Thyroid gland (tissue), 4 donors: ENCODE data around the gene LAMP1. TPM values are rescaled to one million over a fixed set of nuclear protein-coding genes. Genes with fewer than 3 reads are reported as not detected.
"Not testable (repeated sequence)": the region's sequence is repeated elsewhere in the genome, so short reads cannot be mapped to it uniquely, and the experiment has no call there.

Experiments used
- DNase-seq, 2 donors: peaks; one replicate each; pipeline ENCODE4 v3.0.0-alpha.2; 2019
- H3K27ac ChIP-seq, 3 donors: fragments of 200-600 bp; sonication (generic); 1 replicate in 2 of 3; 2 replicates in 1 of 3; pipeline ENCODE4 v1.5.1; 2016 to 2019; ENCODE audit warnings: mild to moderate bottlenecking in 1 of 3, moderate library complexity in 1 of 3
- H3K27me3 ChIP-seq: fragments of 200-600 bp; sonication (generic); one replicate; pipeline ENCODE4 v1.5.1; 2019
- H3K36me3 ChIP-seq, 2 donors: fragments of 200-600 bp; sonication (generic); one replicate each; pipeline ENCODE4 v1.5.1; 2016 to 2019
- H3K4me1 ChIP-seq, 2 donors: fragments of 200-600 bp; sonication (generic); one replicate each; pipeline ENCODE4 v1.5.1; 2017 to 2019
- H3K4me3 ChIP-seq, 3 donors: fragments of 200-600 bp; sonication (generic); replicated peaks in 1 of 3; 1 replicate in 2 of 3; 2 replicates in 1 of 3; pipeline ENCODE4 v1.5.1; 2016; ENCODE audit warnings: mild to moderate bottlenecking in 1 of 3
- H3K9me3 ChIP-seq: fragments of 200-600 bp; sonication (generic); one replicate; pipeline ENCODE4 v1.5.1; 2017
- POLR2A ChIP-seq, 2 donors: fragments of 450-650 bp; IDR thresholded peaks; one replicate each; pipeline ENCODE4 v1.6.1; 2017; ENCODE audit warnings: antibody characterized with exemption in 2 of 2, mild to moderate bottlenecking in 2 of 2, moderate library complexity in 1 of 2
- WGBS, 2 donors: methylation state at CpG; one replicate each; pipeline ENCODE4 v1.1.5; 2017; 5-methylcytosine and 5-hydroxymethylcytosine counted together
- intact Hi-C: fragments of 100-400 bp; cut with DNase I; formaldehyde crosslinking; loops from one replicate; pipeline ENCODE4 v1.15.1; 2023
- total RNA-seq, 4 donors: library from RNA; depleted of rRNA; stranded (reverse); fragments of >200 nt; gene quantifications; one replicate each; pipeline ENCODE4 v1.2.3, GENCODE V29; 2016
- TF ChIP-seq, protein P1 (sequence below), 6 experiments: fragments of 200-600 bp in 3 of 6; fragments of 450-650 bp in 3 of 6; sonication (generic) in 3 of 6; IDR thresholded peaks; one replicate each; pipeline ENCODE4 v1.5.1; 2016 to 2019; ENCODE audit warnings: antibody characterized with exemption in 6 of 6, mild to moderate bottlenecking in 2 of 6, inconsistent platforms in 1 of 6, moderate library complexity in 1 of 6

LAMP1 gene
- total RNA-seq, 4 donors from 2014 or later: 169 to 227 (median 206) TPM

DNA sequence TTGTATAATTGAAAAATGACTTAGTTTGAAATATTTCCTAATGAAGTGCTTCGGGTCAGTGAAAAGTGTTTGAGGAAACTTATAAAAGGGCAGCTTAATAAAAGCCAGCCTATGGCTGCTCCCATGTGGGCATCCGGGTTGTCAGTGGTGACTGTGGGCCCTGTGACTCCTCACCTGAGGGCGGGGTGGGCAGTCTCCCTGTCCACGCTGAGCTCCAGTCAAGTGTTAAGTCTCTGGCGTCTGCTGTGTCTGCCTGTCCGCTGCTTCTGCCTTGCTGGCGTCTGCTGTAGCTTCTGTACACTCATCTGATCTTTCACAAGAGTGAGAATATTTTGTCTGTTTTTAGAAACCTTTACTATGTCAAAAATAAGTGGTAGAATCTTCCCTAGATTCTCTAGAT lies 7.1 kb downstream of the LAMP1 start:
- 79 to 82% methylated on average over 7 of the region's 7 CpGs for WGBS, 2 donors
- TF ChIP-seq, protein P1, sequence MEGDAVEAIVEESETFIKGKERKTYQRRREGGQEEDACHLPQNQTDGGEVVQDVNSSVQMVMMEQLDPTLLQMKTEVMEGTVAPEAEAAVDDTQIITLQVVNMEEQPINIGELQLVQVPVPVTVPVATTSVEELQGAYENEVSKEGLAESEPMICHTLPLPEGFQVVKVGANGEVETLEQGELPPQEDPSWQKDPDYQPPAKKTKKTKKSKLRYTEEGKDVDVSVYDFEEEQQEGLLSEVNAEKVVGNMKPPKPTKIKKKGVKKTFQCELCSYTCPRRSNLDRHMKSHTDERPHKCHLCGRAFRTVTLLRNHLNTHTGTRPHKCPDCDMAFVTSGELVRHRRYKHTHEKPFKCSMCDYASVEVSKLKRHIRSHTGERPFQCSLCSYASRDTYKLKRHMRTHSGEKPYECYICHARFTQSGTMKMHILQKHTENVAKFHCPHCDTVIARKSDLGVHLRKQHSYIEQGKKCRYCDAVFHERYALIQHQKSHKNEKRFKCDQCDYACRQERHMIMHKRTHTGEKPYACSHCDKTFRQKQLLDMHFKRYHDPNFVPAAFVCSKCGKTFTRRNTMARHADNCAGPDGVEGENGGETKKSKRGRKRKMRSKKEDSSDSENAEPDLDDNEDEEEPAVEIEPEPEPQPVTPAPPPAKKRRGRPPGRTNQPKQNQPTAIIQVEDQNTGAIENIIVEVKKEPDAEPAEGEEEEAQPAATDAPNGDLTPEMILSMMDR (IDR thresholded peaks at IDR 0.05): no peak
- TF ChIP-seq POLR2A (IDR thresholded peaks at IDR 0.05): no peak
- Histone ChIP-seq H3K27me3 (no peaks in the 10 kb centered on the region), H3K4me3 (no peak overlapping the region), H3K36me3 (no peaks in the 10 kb centered on the region), H3K9me3 (no peaks in the 10 kb centered on the region), H3K4me1 (peaks cover 0 to 5% of the 10 kb centered on the region in 2 donors), H3K27ac (no peak overlapping the region)
- intact Hi-C loops: loop anchor here (10.0 kb wide), 1 partner anchor 89 kb away; no protein-coding TSS in a partner anchor
- DNase-seq: no peak

DNA sequence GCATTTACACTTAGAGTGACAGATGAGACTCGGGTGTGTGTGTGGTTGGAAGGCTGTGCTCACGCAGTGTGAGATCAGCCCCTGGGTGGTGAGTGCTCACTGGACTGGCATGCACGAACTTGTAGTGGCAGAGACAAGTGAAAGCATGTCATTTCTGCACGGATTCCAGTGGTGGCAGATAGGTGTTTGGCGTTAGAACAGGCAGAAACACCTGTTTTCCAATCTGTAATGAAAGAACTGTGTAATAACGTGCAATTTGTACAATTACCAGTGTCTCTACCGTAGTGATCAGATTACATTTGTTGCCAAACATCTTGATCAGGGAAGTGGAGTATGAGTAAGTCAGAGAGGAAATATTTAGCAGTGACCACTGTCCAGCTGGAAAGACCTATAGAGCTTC lies 8.2 kb downstream of the LAMP1 start:
- Histone ChIP-seq H3K36me3 (peaks cover 4 to 7% of the 10 kb centered on the region in 2 donors), H3K27ac (no peak overlapping the region), H3K4me3 (no peak overlapping the region), H3K4me1 (peaks cover 0 to 5% of the 10 kb centered on the region in 2 donors), H3K27me3 (no peaks in the 10 kb centered on the region), H3K9me3 (no peaks in the 10 kb centered on the region)
- DNase-seq: no peak
- intact Hi-C loops: loop anchor here (10.0 kb wide), 1 partner anchor 90 kb away; no protein-coding TSS in a partner anchor
- TF ChIP-seq POLR2A (IDR thresholded peaks at IDR 0.05): no peak
- TF ChIP-seq, protein P1 (IDR thresholded peaks at IDR 0.05): no peak
- 66 to 67% methylated on average over 7 of the region's 7 CpGs for WGBS, 2 donors

DNA sequence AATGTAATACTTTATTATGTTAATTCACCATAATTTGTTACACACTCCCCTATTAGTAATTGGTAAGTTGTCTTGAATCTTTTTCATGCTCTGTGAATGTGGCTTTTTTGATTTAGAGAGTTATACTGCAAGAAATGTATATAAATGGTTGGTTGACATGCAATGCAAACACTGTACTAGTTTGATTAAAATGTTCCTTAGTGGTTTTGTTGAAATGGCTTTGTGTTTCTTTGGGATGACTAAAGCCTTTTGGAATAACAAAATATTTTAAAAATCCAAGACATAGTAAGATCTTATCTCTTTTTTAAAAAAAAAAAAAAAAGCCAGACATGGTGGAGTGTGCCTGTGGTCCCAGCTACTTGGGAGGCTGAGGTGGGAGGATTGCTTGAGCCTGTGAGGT lies 10.5 kb downstream of the LAMP1 start:
- no peaks in the 10 kb centered on the region for H3K27me3 ChIP-seq
- no peak for TF ChIP-seq POLR2A (IDR thresholded peaks at IDR 0.05)
- TF ChIP-seq, protein P1 (IDR thresholded peaks at IDR 0.05): no peak
- DNase-seq: no peak
- no peak overlapping the region for H3K4me3 ChIP-seq
- H3K4me1 ChIP-seq: peaks cover 0 to 5% of the 10 kb centered on the region in 2 donors
- no peak overlapping the region for H3K27ac ChIP-seq
- peaks cover 19 to 23% of the 10 kb centered on the region in 2 donors for H3K36me3 ChIP-seq
- intact Hi-C loops: loop anchor here (10.0 kb wide), 1 partner anchor 93 kb away; no protein-coding TSS in a partner anchor
- no peaks in the 10 kb centered on the region for H3K9me3 ChIP-seq

DNA sequence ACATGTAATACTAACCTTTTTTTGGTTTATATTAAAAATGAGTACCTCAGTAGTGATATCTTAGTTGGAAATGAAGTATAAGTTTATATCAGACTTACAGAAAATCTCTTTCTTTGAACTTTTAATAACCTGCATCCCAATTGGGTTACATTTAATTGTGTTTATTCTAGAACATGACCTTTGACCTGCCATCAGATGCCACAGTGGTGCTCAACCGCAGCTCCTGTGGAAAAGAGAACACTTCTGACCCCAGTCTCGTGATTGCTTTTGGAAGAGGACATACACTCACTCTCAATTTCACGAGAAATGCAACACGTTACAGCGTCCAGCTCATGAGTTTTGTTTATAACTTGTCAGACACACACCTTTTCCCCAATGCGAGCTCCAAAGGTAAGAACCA lies 12.4 kb downstream of the LAMP1 start:
- H3K36me3 ChIP-seq: peaks cover 19 to 27% of the 10 kb centered on the region in 2 donors

DNA sequence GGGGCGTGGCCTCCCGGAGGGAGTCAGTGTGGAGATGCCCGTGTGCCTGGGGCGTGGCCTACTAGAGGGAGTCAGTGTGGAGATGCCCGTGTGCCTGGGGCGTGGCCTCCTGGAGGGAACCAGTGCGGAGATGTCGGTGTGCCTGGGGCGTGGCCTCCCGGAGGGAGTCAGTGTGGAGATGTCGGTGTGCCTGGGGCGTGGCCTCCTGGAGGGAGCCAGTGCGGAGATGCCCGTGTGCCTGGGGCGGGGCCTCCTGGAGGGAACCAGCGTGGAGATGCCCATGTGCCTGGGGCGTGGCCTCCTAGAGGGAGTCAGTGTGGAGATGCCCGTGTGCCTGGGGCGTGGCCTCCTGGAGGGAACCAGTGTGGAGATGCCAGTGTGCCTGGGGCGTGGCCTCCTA lies 17.1 kb downstream of the LAMP1 start:
- H3K27ac ChIP-seq, H3K4me1 ChIP-seq, H3K27me3 ChIP-seq, H3K4me3 ChIP-seq, intact Hi-C loops, DNase-seq, H3K9me3 ChIP-seq: not testable (repeated sequence)
- peaks cover 23 to 34% of the 10 kb centered on the region in 2 donors for H3K36me3 ChIP-seq
- WGBS, 2 donors: 90 to 95% methylated on average over 15 to 18 of the region's 20 CpGs

More for the DNA sequence above, 12.4 kb downstream of the LAMP1 start:
- no peaks in the 10 kb centered on the region for H3K27me3 ChIP-seq
- H3K4me3 ChIP-seq: no peak overlapping the region
- no peaks in the 10 kb centered on the region for H3K4me1 ChIP-seq
- no peak overlapping the region for H3K27ac ChIP-seq
- no peaks in the 10 kb centered on the region for H3K9me3 ChIP-seq
- 85 to 88% methylated on average over 6 of the region's 6 CpGs for WGBS, 2 donors
- intact Hi-C loops: loop anchor here (10.0 kb wide), 1 partner anchor 95 kb away; no protein-coding TSS in a partner anchor
- DNase-seq: no peak
- no peak for TF ChIP-seq POLR2A (IDR thresholded peaks at IDR 0.05)
- TF ChIP-seq, protein P1 (IDR thresholded peaks at IDR 0.05): no peak

DNA sequence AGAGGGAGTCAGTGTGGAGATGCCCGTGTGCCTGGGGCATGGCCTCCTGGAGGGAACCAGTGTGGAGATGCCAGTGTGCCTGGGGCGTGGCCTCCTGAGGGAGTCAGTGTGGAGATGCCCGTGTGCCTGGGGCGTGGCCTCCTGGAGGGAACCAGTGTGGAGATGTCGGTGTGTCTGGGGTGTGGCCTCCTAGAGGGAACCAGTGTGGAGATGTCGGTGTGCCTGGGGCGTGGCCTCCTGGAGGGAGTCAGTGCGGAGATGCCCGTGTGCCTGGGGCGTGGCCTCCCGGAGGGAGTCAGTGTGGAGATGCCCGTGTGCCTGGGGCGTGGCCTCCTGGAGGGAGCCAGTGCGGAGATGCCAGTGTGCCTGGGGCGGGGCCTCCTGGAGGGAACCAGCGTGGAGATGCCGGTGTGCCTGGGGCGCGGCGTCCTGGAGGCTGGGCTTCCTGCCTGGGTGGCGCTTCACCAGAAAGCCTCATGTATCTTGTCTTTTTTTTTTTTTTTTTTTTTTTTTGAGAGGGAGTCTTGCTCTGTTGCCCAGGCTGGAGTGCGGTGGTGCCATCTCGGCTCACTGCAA lies 17.9 kb downstream of the LAMP1 start:
- DNase-seq, H3K9me3 ChIP-seq, H3K27ac ChIP-seq, H3K4me1 ChIP-seq, H3K27me3 ChIP-seq, H3K4me3 ChIP-seq, intact Hi-C loops: not testable (repeated sequence)
- WGBS, 2 donors: 88 to 91% methylated on average over 22 to 23 of the region's 23 CpGs
- peaks cover 29 to 36% of the 10 kb centered on the region in 2 donors for H3K36me3 ChIP-seq
